ENCODE data around the gene AHCTF1.

GRCh38 chr1:246978785-246979184, 47.0 kb upstream of the AHCTF1 start:
- no peak for TF ChIP-seq CTCF (IDR thresholded peaks at IDR 0.05)
- no peak for TF ChIP-seq EZH2 (IDR thresholded peaks at IDR 0.05)

Data from neural progenitor cell (in vitro differentiated cells).